Panc1 (cell line): ENCODE results near the gene CETP. TPM values are rescaled to one million over a fixed set of nuclear protein-coding genes. Genes with fewer than 3 reads are reported as not detected.

Experiments used
- ATAC-seq: fragments of 200-7000 bp; cut with Tn5 transposase; 2 replicates; pipeline ENCODE4 v1.9.1; 2020; ENCODE audit warnings: mild to moderate bottlenecking, moderate library complexity
- BruUV-seq: library from RNA; stranded (reverse); fragments of 400-500 nt; replicated peaks from 2 replicates; lab custom pipeline; 2021; lab: Mats Ljungman, UMichigan
- CTCF ChIA-PET: fragments of 300-600 bp; sonication (Branson Sonifier 250); formaldehyde crosslinking; loops from one replicate; lab custom pipeline; 2022; ENCODE audit warnings: antibody characterized with exemption; lab: Charles Lee
- POLR2A ChIA-PET: fragments of 300-600 bp; sonication (Branson Sonifier 250); formaldehyde crosslinking; loops from one replicate; lab custom pipeline; 2022; ENCODE audit warnings: antibody characterized with exemption; lab: Charles Lee
- DNase-seq: peaks from one replicate; pipeline ENCODE4 v3.0.0-alpha.2; 2010; ENCODE audit warnings: low read depth, low spot score
- H3K27ac ChIP-seq: 2 replicates; pipeline ENCODE4 v1.5.1; 2011; ENCODE audit warnings: mild to moderate bottlenecking, low read length, inconsistent platforms
- H3K27me3 ChIP-seq: fragments of 200-500 bp; sonication (Bioruptor generic); 2 replicates; pipeline ENCODE4 v1.6.0; 2014; ENCODE audit warnings: low read length, inconsistent platforms; ENCODE audit not compliant: control insufficient read depth, insufficient read depth
- H3K36me3 ChIP-seq: fragments of 200-500 bp; sonication (Bioruptor generic); 2 replicates; pipeline ENCODE4 v1.5.1; 2014; ENCODE audit warnings: inconsistent platforms, mild to moderate bottlenecking, low read length, moderate library complexity; ENCODE audit not compliant: control insufficient read depth, insufficient read depth
- H3K4me1 ChIP-seq: 2 replicates; pipeline ENCODE4 v1.5.1; 2011; ENCODE audit warnings: inconsistent platforms, mild to moderate bottlenecking, low read length, moderate library complexity; ENCODE audit not compliant: control insufficient read depth, insufficient read depth
- H3K4me3 ChIP-seq, 2 experiments: 2 replicates each; pipeline ENCODE4 v1.5.1; 2011 to 2012; ENCODE audit warnings: low read depth in 2 of 2, low read length in 2 of 2, mild to moderate bottlenecking in 2 of 2, inconsistent platforms in 1 of 2, moderate library complexity in 1 of 2
- H3K9me3 ChIP-seq: fragments of 200-500 bp; sonication (Bioruptor generic); 2 replicates; pipeline ENCODE4 v1.5.1; 2014; ENCODE audit warnings: low read depth, mild to moderate bottlenecking, inconsistent platforms, low read length, moderate library complexity; ENCODE audit not compliant: control insufficient read depth, insufficient read depth
- CTCF ChIP-seq: fragments of 450-650 bp; IDR thresholded peaks from 2 replicates; pipeline ENCODE4 v1.5.1; 2017; ENCODE audit warnings: mild to moderate bottlenecking
- POLR2AphosphoS5 ChIP-seq: IDR thresholded peaks from 2 replicates; pipeline ENCODE4 v1.6.1; 2012; ENCODE audit warnings: mild to moderate bottlenecking, low read depth, low read length, moderate library complexity
- SIN3A ChIP-seq: IDR thresholded peaks from 2 replicates; pipeline ENCODE4 v1.6.1; 2012; ENCODE audit warnings: low read depth, mild to moderate bottlenecking, low read length, moderate library complexity, borderline replicate concordance; ENCODE audit not compliant: insufficient read depth
- TCF7L2 ChIP-seq: IDR thresholded peaks from 2 replicates; pipeline ENCODE4 v1.6.1; 2011; ENCODE audit warnings: mild to moderate bottlenecking, low read depth, low read length, inconsistent platforms
- in situ Hi-C: cut with HindIII; loops from 2 replicates; pipeline ENCODE4 v1.10.0; 2016; ENCODE audit warnings: low sequenced_read_pairs, low pct_unique_long_range_greater_than_20kb
- intact Hi-C: fragments of 100-400 bp; cut with micrococcal nuclease; formaldehyde crosslinking; loops from one replicate; pipeline ENCODE4 v1.10.0; 2022; ENCODE audit not compliant: unreplicated experiment
- total RNA-seq: library from RNA; stranded (reverse); gene quantifications from one replicate; pipeline ENCODE4 v1.2.1, GENCODE V29; 2021; ENCODE audit not compliant: unreplicated experiment
- TF ChIP-seq, protein P1 (sequence below), 2 experiments: IDR thresholded peaks; 2 replicates each; pipeline ENCODE4 v1.6.1; 2011 to 2012; ENCODE audit warnings: low read depth in 2 of 2, control low read depth in 1 of 2, low read length in 1 of 2, mild to moderate bottlenecking in 1 of 2, moderate library complexity in 1 of 2; ENCODE audit not compliant: insufficient read depth in 1 of 2

Gene CETP
- total RNA-seq, 1 experiment from 2014 or later: not detected

DNA sequence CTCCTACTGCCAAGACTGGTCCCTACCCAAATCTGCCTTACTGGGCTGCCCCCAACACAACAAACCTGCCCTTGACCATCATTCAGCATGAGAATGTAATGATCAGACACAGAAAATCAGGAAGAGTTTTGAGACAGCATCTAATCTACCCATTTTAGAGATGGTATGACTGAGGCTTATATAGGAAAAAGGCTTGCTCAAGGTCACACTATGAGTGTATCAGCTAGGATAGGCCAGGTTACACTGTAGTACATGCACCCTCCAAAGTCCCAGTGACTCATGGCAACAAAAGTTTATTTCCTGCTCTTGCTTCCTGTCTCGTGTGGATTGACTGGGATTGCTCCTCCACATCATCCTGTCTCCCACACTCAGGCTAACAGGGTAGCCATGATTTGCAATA is 55.5 kb downstream of the CETP start:
- no peak for ATAC-seq
- no peaks in the 10 kb centered on the region for H3K36me3 ChIP-seq
- in situ Hi-C loops: no loop called here
- H3K9me3 ChIP-seq: no peaks in the 10 kb centered on the region
- H3K27ac ChIP-seq: no peak overlapping the region
- intact Hi-C loops: no loop called here
- TF ChIP-seq POLR2AphosphoS5: no peak
- TF ChIP-seq, protein P1, sequence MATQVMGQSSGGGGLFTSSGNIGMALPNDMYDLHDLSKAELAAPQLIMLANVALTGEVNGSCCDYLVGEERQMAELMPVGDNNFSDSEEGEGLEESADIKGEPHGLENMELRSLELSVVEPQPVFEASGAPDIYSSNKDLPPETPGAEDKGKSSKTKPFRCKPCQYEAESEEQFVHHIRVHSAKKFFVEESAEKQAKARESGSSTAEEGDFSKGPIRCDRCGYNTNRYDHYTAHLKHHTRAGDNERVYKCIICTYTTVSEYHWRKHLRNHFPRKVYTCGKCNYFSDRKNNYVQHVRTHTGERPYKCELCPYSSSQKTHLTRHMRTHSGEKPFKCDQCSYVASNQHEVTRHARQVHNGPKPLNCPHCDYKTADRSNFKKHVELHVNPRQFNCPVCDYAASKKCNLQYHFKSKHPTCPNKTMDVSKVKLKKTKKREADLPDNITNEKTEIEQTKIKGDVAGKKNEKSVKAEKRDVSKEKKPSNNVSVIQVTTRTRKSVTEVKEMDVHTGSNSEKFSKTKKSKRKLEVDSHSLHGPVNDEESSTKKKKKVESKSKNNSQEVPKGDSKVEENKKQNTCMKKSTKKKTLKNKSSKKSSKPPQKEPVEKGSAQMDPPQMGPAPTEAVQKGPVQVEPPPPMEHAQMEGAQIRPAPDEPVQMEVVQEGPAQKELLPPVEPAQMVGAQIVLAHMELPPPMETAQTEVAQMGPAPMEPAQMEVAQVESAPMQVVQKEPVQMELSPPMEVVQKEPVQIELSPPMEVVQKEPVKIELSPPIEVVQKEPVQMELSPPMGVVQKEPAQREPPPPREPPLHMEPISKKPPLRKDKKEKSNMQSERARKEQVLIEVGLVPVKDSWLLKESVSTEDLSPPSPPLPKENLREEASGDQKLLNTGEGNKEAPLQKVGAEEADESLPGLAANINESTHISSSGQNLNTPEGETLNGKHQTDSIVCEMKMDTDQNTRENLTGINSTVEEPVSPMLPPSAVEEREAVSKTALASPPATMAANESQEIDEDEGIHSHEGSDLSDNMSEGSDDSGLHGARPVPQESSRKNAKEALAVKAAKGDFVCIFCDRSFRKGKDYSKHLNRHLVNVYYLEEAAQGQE (IDR thresholded peaks at IDR 0.05; ENCODE audit: insufficient read depth in 1 of 2, low read depth in 2 of 2, low read length in 1 of 2): no peak
- no peak for TF ChIP-seq CTCF
- no peak for TF ChIP-seq SIN3A
- TF ChIP-seq TCF7L2: no peak
- H3K27me3 ChIP-seq: no peaks in the 10 kb centered on the region
- no peak overlapping the region for H3K4me3 ChIP-seq
- no peaks in the 10 kb centered on the region for H3K4me1 ChIP-seq
- CTCF ChIA-PET: no interaction called here
- no peak for DNase-seq
- POLR2A ChIA-PET: no interaction called here
- BruUV-seq: no TSS peak

DNA sequence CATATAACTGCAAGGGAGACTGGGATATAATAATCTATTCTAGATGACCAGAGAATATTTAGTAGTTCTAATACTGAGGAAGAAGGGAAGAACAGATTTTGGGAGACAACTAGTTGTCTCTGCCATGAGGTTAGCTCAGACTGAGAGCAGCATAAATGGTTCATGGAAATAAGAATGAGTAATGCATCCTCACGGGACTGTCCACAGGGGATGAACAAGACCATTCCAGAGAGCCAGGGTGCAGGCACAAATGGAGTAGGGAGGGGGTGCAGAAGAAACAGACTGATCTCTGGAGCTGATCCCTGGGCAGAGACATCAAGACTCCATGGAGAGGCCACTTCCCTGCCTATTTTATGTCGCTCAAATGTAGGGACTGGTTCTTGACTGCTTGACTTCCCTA is 58.0 kb downstream of the CETP start:
- intact Hi-C loops: no loop called here
- H3K4me3 ChIP-seq: no peak overlapping the region
- ATAC-seq (no peak), DNase-seq (no peak)
- ChIA-PET CTCF (no interaction called here), POLR2A (no interaction called here)
- no TSS peak for BruUV-seq
- no peaks in the 10 kb centered on the region for H3K4me1 ChIP-seq
- H3K36me3 ChIP-seq: no peaks in the 10 kb centered on the region
- no peaks in the 10 kb centered on the region for H3K9me3 ChIP-seq
- no peak overlapping the region for H3K27ac ChIP-seq
- in situ Hi-C loops: no loop called here
- TF ChIP-seq SIN3A: no peak
- TF ChIP-seq CTCF: no peak
- TF ChIP-seq TCF7L2: no peak
- TF ChIP-seq, protein P1 (IDR thresholded peaks at IDR 0.05; ENCODE audit: insufficient read depth in 1 of 2, low read depth in 2 of 2, low read length in 1 of 2): no peak
- no peak for TF ChIP-seq POLR2AphosphoS5
- H3K27me3 ChIP-seq: no peaks in the 10 kb centered on the region
